ENCODE data around the gene SULF2. TPM values are rescaled to one million over a fixed set of nuclear protein-coding genes. Genes with fewer than 3 reads are reported as not detected.
A peak's percentile ranks its signal among the peaks of the same experiment; 100 is the strongest.

The SULF2 gene
- total and polyA plus RNA-seq, 2 of the 4 experiments (the other 2 are of a cell fraction), result 0.54 to 0.77 TPM

- Histone ChIP-seq H4K91ac (ENCODE audit: insufficient read depth, low read depth, low read length) (no peak overlapping the region), H3K27ac (ENCODE audit: insufficient read depth, low read length) (no peak overlapping the region), H3K4me3 (ENCODE audit: insufficient read depth, low read depth, low read length) (no peak overlapping the region), H4K8ac (ENCODE audit: low read depth in 2 of 2, low read length in 2 of 2) (no peak overlapping the region), H3K14ac (replicated peaks; ENCODE audit: low read depth, low read length) (0 out of 2 replicates have a peak overlapping the region, but pooled peaks have one; percentile 39), H3K79me1 (ENCODE audit: low read depth in 1 of 2, low read length in 2 of 2) (peaks cover 10 to 36% of the 10 kb centered on the region in 2 experiments), H2BK120ac (ENCODE audit: low read depth, low read length) (no peak overlapping the region), H3K27me3 (ENCODE audit: control insufficient read depth, insufficient read depth, low read length) (no peaks in the 10 kb centered on the region), H2AK9ac (replicated peaks; ENCODE audit: low read depth, low read length, poor library complexity) (no peak overlapping the region), H2BK5ac (ENCODE audit: low read depth, low read length, poor library complexity, severe bottlenecking) (no peak overlapping the region), H3K9me3 (ENCODE audit: control insufficient read depth, insufficient read depth, low read length) (no peaks in the 10 kb centered on the region), H2BK15ac (ENCODE audit: low read depth, low read length) (peak overlapping the region; percentile 12; the same call in 1 of the 3 replicates), H2AFZ (replicated peaks; ENCODE audit: low read length, poor library complexity) (no peak overlapping the region), H3K9ac (ENCODE audit: low read depth, low read length) (no peak overlapping the region), H3K4me2 (ENCODE audit: low read depth, low read length) (no peak overlapping the region), H2BK20ac (ENCODE audit: low read depth, low read length) (no peak overlapping the region), H4K20me1 (ENCODE audit: insufficient read depth, low read length) (no peaks in the 10 kb centered on the region), H3K36me3 (ENCODE audit: control insufficient read depth, insufficient read depth, low read length) (no peaks in the 10 kb centered on the region), H3K4ac (ENCODE audit: low read depth, low read length) (no peak overlapping the region), H4K5ac (ENCODE audit: low read depth, low read length) (no peak overlapping the region), H2AK5ac (ENCODE audit: low read depth, low read length) (no peak overlapping the region), H3K9me1 (ENCODE audit: insufficient read depth, low read length) (peaks cover 5% of the 10 kb centered on the region), H3K23ac (ENCODE audit: low read depth, low read length) (no peak overlapping the region), H3K4me1 (ENCODE audit: control insufficient read depth, insufficient read depth, low read length) (peaks cover 7% of the 10 kb centered on the region), H3K56ac (ENCODE audit: extremely low read depth, insufficient read depth, low read length) (no peak overlapping the region), H3K18ac (ENCODE audit: low read depth, low read length) (no peak overlapping the region)
- POLR2A ChIA-PET (ENCODE audit: unreplicated experiment), result no interaction called here
- BruUV-seq (replicated peaks), result no TSS peak
- dilution Hi-C loops (cut with HindIII; ENCODE audit: low sequenced_read_pairs, unreplicated experiment) (no loop called here), in situ Hi-C loops (cut with MboI; ENCODE audit: low sequenced_read_pairs) (no loop called here), intact Hi-C loops (cut with micrococcal nuclease) (no loop called here)
- CTCF ChIA-PET, result interaction anchor here (0.5 to 2.2 kb wide), 4 partner anchors 10 to 1604 kb away, joined by 3 to 5 read pairs (median 3); no protein-coding TSS in a partner anchor
- no peak for ATAC-seq (ENCODE audit: low read depth)
- TF ChIP-seq RFX5 (IDR thresholded peaks at IDR 0.05; ENCODE audit: low read depth, low read length) (no peak), FOS (IDR thresholded peaks at IDR 0.05; ENCODE audit: low read depth, low read length) (no peak), RCOR1 (IDR thresholded peaks at IDR 0.05; ENCODE audit: insufficient replicate concordance, low read length) (no peak), CTCF (conservative IDR thresholded peaks at IDR 0.05; ENCODE audit: low read depth, low read length) (no peak), NFE2L2 (IDR thresholded peaks at IDR 0.05; ENCODE audit: low read depth, low read length) (no peak), SMC3 (IDR thresholded peaks at IDR 0.05; ENCODE audit: low read depth, low read length) (no peak), POLR2A (IDR thresholded peaks at IDR 0.05; ENCODE audit: low read depth, low read length) (no peak), BHLHE40 (IDR thresholded peaks at IDR 0.05; ENCODE audit: low read depth, low read length) (no peak)
- DNase-seq, result no peak
These were observed 174.4 kb downstream of the SULF2 start for GRCh38 chr20:47610945-47611250.

All from IMR-90 (cell line).